ENCODE results near the gene CBL. TPM values are rescaled to one million over a fixed set of nuclear protein-coding genes. Genes with fewer than 3 reads are reported as not detected.
"Not testable (repeated sequence)": the region's sequence is repeated elsewhere in the genome, so short reads cannot be mapped to it uniquely, and the experiment has no call there.

Gene CBL
- 7.4 and 7.9 TPM in 2 replicates for total RNA-seq (2012; rRNA removed)

- Histone ChIP-seq H3K4me1 (ENCODE audit: control insufficient read depth, insufficient read depth, low read length) (peaks cover 20% of the 10 kb centered on the region), H3K9me3 (replicated peaks; ENCODE audit: low read length) (no peaks in the 10 kb centered on the region), H3K4me2 (ENCODE audit: low read length) (peak within 1 kb of the TSS; percentile 88), H3K4me3 (ENCODE audit: low read length) (peak within 1 kb of the TSS; percentile 81), H3K36me3 (ENCODE audit: insufficient read depth, low read length) (no peaks in the 10 kb centered on the region), H3K27me3 (ENCODE audit: control insufficient read depth, insufficient read depth, low read length) (no peaks in the 10 kb centered on the region), H3K9ac (ENCODE audit: low read depth, low read length) (peak within 1 kb of the TSS; percentile 93)
Observed at GRCh38 chr11:119205574-119206510, at the start of gene CBL. Gene CBL (plus strand): TSS chr11:119206339. CDS start chr11:119206418, 79 bp downstream.

GRCh38 chr11:119156496-119156895 is 49.6 kb upstream of the CBL start:
- H3K27me3 ChIP-seq (ENCODE audit: control insufficient read depth, insufficient read depth, low read length): peaks cover 45% of the 10 kb centered on the region
- H3K4me1 ChIP-seq (ENCODE audit: control insufficient read depth, insufficient read depth, low read length): no peaks in the 10 kb centered on the region

GRCh38 chr11:119157063-119157462 is 49.1 kb upstream of the CBL start:
- H3K9me3 ChIP-seq (replicated peaks; ENCODE audit: low read length): no peaks in the 10 kb centered on the region
- no peaks in the 10 kb centered on the region for H3K36me3 ChIP-seq (ENCODE audit: insufficient read depth, low read length)
- no peak overlapping the region for H3K4me2 ChIP-seq (ENCODE audit: low read length)
- no peak overlapping the region for H3K9ac ChIP-seq (ENCODE audit: low read depth, low read length)
- no peaks in the 10 kb centered on the region for H3K4me1 ChIP-seq (ENCODE audit: control insufficient read depth, insufficient read depth, low read length)
- no peak overlapping the region for H3K4me3 ChIP-seq (ENCODE audit: low read length)
- peaks cover 48% of the 10 kb centered on the region for H3K27me3 ChIP-seq (ENCODE audit: control insufficient read depth, insufficient read depth, low read length)

More at GRCh38 chr11:119156496-119156895, 49.6 kb upstream of the CBL start:
- Histone ChIP-seq H3K4me2 (ENCODE audit: low read length) (no peak overlapping the region), H3K4me3 (ENCODE audit: low read length) (no peak overlapping the region), H3K36me3 (ENCODE audit: insufficient read depth, low read length) (no peaks in the 10 kb centered on the region), H3K9ac (ENCODE audit: low read depth, low read length) (no peak overlapping the region), H3K9me3 (replicated peaks; ENCODE audit: low read length) (no peaks in the 10 kb centered on the region)

- H3K36me3 ChIP-seq (ENCODE audit: insufficient read depth, low read length): no peaks in the 10 kb centered on the region
- H3K27me3 ChIP-seq (ENCODE audit: control insufficient read depth, insufficient read depth, low read length): peaks cover 39% of the 10 kb centered on the region
- H3K9ac ChIP-seq (ENCODE audit: low read depth, low read length): no peak overlapping the region
- no peak overlapping the region for H3K4me3 ChIP-seq (ENCODE audit: low read length)
- no peaks in the 10 kb centered on the region for H3K4me1 ChIP-seq (ENCODE audit: control insufficient read depth, insufficient read depth, low read length)
- H3K9me3 ChIP-seq (replicated peaks; ENCODE audit: low read length): no peaks in the 10 kb centered on the region
- no peak overlapping the region for H3K4me2 ChIP-seq (ENCODE audit: low read length)
Observed at GRCh38 chr11:119158467-119158866, 47.7 kb upstream of the CBL start.

- H3K27me3 ChIP-seq (ENCODE audit: control insufficient read depth, insufficient read depth, low read length): peaks cover 24% of the 10 kb centered on the region
- no peak overlapping the region for H3K4me2 ChIP-seq (ENCODE audit: low read length)
- H3K9ac ChIP-seq (ENCODE audit: low read depth, low read length): no peak overlapping the region
- no peaks in the 10 kb centered on the region for H3K4me1 ChIP-seq (ENCODE audit: control insufficient read depth, insufficient read depth, low read length)
- no peak overlapping the region for H3K4me3 ChIP-seq (ENCODE audit: low read length)
- H3K9me3 ChIP-seq (replicated peaks; ENCODE audit: low read length): no peaks in the 10 kb centered on the region
- no peaks in the 10 kb centered on the region for H3K36me3 ChIP-seq (ENCODE audit: insufficient read depth, low read length)
Observed at GRCh38 chr11:119160151-119160550, 46.0 kb upstream of the CBL start.

- Histone ChIP-seq H3K27me3 (ENCODE audit: control insufficient read depth, insufficient read depth, low read length) (peaks cover 22% of the 10 kb centered on the region), H3K9me3 (replicated peaks; ENCODE audit: low read length) (no peaks in the 10 kb centered on the region), H3K4me2 (ENCODE audit: low read length) (no peak overlapping the region), H3K9ac (ENCODE audit: low read depth, low read length) (no peak overlapping the region), H3K4me3 (ENCODE audit: low read length) (no peak overlapping the region), H3K36me3 (ENCODE audit: insufficient read depth, low read length) (no peaks in the 10 kb centered on the region), H3K4me1 (ENCODE audit: control insufficient read depth, insufficient read depth, low read length) (peaks cover 6% of the 10 kb centered on the region)
Observed at GRCh38 chr11:119161871-119162270, 44.3 kb upstream of the CBL start.

DNA sequence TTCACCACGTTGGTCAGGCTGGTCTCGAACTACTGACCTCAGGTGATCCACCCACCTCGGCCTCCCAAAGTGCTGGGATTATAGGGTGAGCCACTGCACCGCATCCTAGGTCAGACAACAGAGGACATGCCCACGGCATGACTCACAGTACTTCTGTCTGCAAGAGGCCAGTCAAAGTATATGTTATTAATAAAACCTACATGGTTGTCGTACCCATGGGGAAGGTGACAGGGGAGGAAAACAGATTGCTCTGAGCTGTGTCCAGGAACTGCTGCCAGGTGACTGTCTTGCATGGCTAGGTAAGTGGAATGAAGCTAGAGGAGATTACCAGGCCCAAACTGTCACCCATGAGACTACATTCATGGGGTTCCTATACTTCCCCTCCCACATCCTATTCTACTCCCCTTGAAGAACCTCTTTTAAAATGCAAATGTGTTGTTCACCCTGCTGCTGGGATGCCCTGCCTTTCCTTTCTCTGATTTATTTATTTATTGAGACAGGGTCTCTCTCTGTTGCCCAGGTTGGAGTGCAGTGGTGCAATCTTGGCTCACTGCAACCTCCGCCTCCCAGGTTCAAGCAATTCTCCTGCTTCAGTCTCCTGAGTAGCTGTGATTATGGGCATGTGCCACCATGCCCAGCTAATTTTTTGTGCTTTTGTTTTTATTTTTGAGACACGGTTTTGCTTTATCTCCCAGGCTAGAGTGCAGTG is 39.6 kb upstream of the CBL start:
- H3K4me3 ChIP-seq (ENCODE audit: low read length): no peak overlapping the region
- H3K9ac ChIP-seq (ENCODE audit: low read depth, low read length): no peak overlapping the region
- H3K36me3 ChIP-seq (ENCODE audit: insufficient read depth, low read length): no peaks in the 10 kb centered on the region
- peak overlapping the region; percentile 10 for H3K4me2 ChIP-seq (ENCODE audit: low read length)
- H3K9me3 ChIP-seq (replicated peaks; ENCODE audit: low read length): no peaks in the 10 kb centered on the region
- peaks cover 17% of the 10 kb centered on the region for H3K4me1 ChIP-seq (ENCODE audit: control insufficient read depth, insufficient read depth, low read length)
- H3K27me3 ChIP-seq (ENCODE audit: control insufficient read depth, insufficient read depth, low read length): peaks cover 11% of the 10 kb centered on the region

DNA sequence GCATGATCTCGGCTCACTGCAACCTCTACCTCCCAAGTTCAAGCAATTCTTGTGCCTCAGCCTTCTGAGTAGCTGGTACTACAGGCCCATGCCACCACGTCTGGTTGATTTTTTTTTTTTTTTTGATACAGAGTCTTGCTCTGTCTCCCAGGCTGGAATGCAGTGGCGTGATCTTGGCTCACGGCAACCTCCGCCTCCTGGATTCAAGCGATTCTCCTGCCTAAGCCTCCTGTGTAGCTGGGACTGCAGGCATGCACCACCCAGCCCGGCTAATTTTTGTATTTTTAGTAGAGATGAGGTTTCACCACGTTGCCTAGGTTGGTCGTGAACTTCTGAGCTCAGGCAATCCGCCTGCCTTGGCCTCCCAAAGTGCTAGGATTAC is 39.1 kb upstream of the CBL start:
- H3K9ac ChIP-seq (ENCODE audit: low read depth, low read length); H3K9me3 ChIP-seq (replicated peaks; ENCODE audit: low read length); H3K27me3 ChIP-seq (ENCODE audit: control insufficient read depth, insufficient read depth, low read length); H3K36me3 ChIP-seq (ENCODE audit: insufficient read depth, low read length); H3K4me3 ChIP-seq (ENCODE audit: low read length); H3K4me2 ChIP-seq (ENCODE audit: low read length): not testable (repeated sequence)
- peaks cover 17% of the 10 kb centered on the region for H3K4me1 ChIP-seq (ENCODE audit: control insufficient read depth, insufficient read depth, low read length)

- no peak overlapping the region for H3K9ac ChIP-seq (ENCODE audit: low read depth, low read length)
- H3K27me3 ChIP-seq (ENCODE audit: control insufficient read depth, insufficient read depth, low read length): no peaks in the 10 kb centered on the region
- H3K4me1 ChIP-seq (ENCODE audit: control insufficient read depth, insufficient read depth, low read length): peaks cover 17% of the 10 kb centered on the region
- no peak overlapping the region for H3K4me3 ChIP-seq (ENCODE audit: low read length)
- H3K4me2 ChIP-seq (ENCODE audit: low read length): no peak overlapping the region
- H3K9me3 ChIP-seq (replicated peaks; ENCODE audit: low read length): no peaks in the 10 kb centered on the region
- no peaks in the 10 kb centered on the region for H3K36me3 ChIP-seq (ENCODE audit: insufficient read depth, low read length)
Observed at GRCh38 chr11:119167933-119168332, 38.2 kb upstream of the CBL start.

DNA sequence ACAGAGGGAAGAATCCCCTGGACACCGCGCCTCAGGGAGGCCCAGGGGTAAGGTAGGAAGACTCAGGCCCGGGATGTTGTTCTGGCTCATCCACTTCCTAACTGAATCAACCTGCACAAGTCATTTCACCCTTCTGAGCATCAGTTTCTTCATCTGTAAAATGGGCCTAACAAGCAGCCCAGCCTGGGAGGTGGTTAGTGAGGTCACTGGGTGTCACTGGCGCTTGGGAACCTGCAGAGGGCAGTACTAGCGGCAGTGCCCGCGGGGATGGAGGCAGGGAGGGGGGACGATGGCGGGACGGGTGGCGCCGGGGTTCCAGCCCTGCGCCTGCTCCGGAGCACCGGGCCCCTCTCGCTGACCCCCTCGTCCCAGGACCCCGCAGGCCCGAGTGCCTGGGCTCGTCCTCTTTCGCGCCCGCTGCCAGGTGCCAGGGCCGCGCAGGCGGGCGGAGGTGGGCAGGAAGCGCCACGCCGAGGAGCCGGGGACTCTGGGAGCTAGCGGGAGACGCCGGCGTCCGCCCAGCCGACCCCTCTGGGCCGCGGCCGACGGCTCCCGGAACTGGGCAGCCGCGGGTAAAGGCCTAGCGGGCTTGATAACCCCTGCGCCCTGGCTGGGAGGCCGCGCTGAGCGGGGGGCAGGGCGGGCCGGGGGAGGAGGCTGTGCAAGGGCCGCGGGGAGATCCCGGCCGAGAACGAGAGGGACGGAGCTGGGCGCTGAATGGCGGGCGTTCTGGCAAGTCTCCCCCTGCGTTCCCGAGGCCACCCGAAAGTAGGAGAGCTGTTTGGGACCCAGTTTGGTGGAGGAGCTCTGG is 37.5 kb upstream of the CBL start, which contains the start of gene NLRX1:
TSS of gene NLRX1 (plus strand) at position 255 of the 811 bp plus-strand sequence. CDS start 2,679 bp downstream, outside the sequence.
- Histone ChIP-seq H3K4me3 (ENCODE audit: low read length) (peak within 1 kb of the TSS; percentile 77), H3K4me2 (ENCODE audit: low read length) (peak within 1 kb of the TSS; percentile 92), H3K9ac (ENCODE audit: low read depth, low read length) (peak within 1 kb of the TSS; percentile 90), H3K9me3 (replicated peaks; ENCODE audit: low read length) (no peaks in the 10 kb centered on the region), H3K27me3 (ENCODE audit: control insufficient read depth, insufficient read depth, low read length) (no peaks in the 10 kb centered on the region), H3K4me1 (ENCODE audit: control insufficient read depth, insufficient read depth, low read length) (peaks cover 17% of the 10 kb centered on the region), H3K36me3 (ENCODE audit: insufficient read depth, low read length) (no peaks in the 10 kb centered on the region)

GRCh38 chr11:119169282-119169719 is 36.8 kb upstream of the CBL start:
- Histone ChIP-seq H3K4me1 (ENCODE audit: control insufficient read depth, insufficient read depth, low read length) (peaks cover 17% of the 10 kb centered on the region), H3K36me3 (ENCODE audit: insufficient read depth, low read length) (no peaks in the 10 kb centered on the region), H3K4me2 (ENCODE audit: low read length) (peak overlapping the region; percentile 92), H3K9me3 (replicated peaks; ENCODE audit: low read length) (no peaks in the 10 kb centered on the region), H3K9ac (ENCODE audit: low read depth, low read length) (peak overlapping the region; percentile 90), H3K4me3 (ENCODE audit: low read length) (peak overlapping the region; percentile 77), H3K27me3 (ENCODE audit: control insufficient read depth, insufficient read depth, low read length) (no peaks in the 10 kb centered on the region)

All from skeletal muscle satellite cell (primary cell).